Thyroid gland (tissue), 4 donors: Measurements from ENCODE around the gene CCDC86.

ENCODE experiments used
- POLR2A ChIP-seq, 2 donors: fragments of 450-650 bp; IDR thresholded peaks; one replicate each; pipeline ENCODE4 v1.6.1; 2017; ENCODE audit warnings: antibody characterized with exemption in 2 of 2, mild to moderate bottlenecking in 2 of 2, moderate library complexity in 1 of 2
- TF ChIP-seq, protein P1 (sequence below), 6 experiments: fragments of 200-600 bp in 3 of 6; fragments of 450-650 bp in 3 of 6; sonication (generic) in 3 of 6; IDR thresholded peaks; one replicate each; pipeline ENCODE4 v1.5.1; 2016 to 2019; ENCODE audit warnings: antibody characterized with exemption in 6 of 6, mild to moderate bottlenecking in 2 of 6, inconsistent platforms in 1 of 6, moderate library complexity in 1 of 6

DNA sequence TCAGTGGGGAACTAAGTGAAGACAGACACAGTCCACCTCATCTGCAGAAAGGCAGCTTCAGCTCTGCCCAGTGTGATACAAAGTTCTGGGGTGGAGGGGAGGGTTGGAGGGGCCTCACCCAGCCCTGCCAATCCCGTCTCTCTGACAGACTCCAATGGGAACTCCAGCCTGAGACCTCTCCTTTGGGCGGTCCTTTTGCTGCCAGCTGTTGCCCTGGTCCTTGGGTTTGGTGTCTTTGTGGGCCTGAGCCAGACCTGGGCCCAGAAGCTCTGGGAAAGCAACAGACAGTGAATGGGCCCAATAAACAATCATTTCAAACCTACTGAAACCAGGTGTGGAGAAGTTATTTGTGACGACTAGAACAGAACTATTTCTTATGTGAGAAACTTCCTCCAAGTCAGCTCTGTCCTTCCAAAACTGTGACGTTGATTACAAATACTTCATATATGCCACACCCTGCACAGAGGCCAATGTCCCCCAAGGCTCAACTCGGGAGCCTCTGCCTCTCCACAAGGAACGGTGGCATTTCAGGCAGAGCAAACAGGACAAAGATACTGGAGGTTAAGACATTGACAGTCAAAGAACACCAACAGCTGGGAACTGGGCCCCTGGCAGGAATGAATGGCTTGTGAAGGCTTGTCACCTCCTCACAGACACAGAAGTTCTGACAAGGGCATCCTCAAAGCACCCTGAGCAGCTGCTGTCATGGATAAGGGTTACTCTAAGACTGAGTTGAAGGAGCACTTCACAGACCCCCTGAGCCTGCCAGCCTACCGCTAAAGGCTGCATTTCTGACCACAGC lies 33.7 kb downstream of the CCDC86 start:
- TF ChIP-seq, protein P1, sequence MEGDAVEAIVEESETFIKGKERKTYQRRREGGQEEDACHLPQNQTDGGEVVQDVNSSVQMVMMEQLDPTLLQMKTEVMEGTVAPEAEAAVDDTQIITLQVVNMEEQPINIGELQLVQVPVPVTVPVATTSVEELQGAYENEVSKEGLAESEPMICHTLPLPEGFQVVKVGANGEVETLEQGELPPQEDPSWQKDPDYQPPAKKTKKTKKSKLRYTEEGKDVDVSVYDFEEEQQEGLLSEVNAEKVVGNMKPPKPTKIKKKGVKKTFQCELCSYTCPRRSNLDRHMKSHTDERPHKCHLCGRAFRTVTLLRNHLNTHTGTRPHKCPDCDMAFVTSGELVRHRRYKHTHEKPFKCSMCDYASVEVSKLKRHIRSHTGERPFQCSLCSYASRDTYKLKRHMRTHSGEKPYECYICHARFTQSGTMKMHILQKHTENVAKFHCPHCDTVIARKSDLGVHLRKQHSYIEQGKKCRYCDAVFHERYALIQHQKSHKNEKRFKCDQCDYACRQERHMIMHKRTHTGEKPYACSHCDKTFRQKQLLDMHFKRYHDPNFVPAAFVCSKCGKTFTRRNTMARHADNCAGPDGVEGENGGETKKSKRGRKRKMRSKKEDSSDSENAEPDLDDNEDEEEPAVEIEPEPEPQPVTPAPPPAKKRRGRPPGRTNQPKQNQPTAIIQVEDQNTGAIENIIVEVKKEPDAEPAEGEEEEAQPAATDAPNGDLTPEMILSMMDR (IDR thresholded peaks at IDR 0.05): no peak
- TF ChIP-seq POLR2A (IDR thresholded peaks at IDR 0.05): no peak
